GM12878 (cell line): ENCODE data around the gene NEU4. TPM values are rescaled to one million over a fixed set of nuclear protein-coding genes. Genes with fewer than 3 reads are reported as not detected.

ENCODE experiments used
- ATAC-seq: fragments of 200-7000 bp; cut with Tn5 transposase; 3 replicates; pipeline ENCODE4 v1.9.1; 2020; ENCODE audit warnings: mild to moderate bottlenecking, moderate library complexity
- BruUV-seq: library from RNA; stranded (reverse); fragments of 400-500 nt; replicated peaks from 2 replicates; lab custom pipeline; 2021; lab: Mats Ljungman, UMichigan
- CTCF ChIA-PET: fragments of 300-600 bp; sonication (Branson Sonifier 250); formaldehyde crosslinking; extraction: SDS; loops from one replicate; lab custom pipeline; 2021; ENCODE audit warnings: inconsistent platforms; lab: Yijun Ruan, JAX
- POLR2A ChIA-PET: fragments of 350-600 bp; formaldehyde crosslinking; extraction: SDS; loops from one replicate; lab custom pipeline; 2021; ENCODE audit warnings: inconsistent platforms; lab: Charles Lee
- RAD21 ChIA-PET: fragments of 300-600 bp; sonication (Branson Sonifier 250); formaldehyde crosslinking; loops from one replicate; lab custom pipeline; 2023; ENCODE audit warnings: antibody characterized with exemption; ENCODE audit not compliant: unreplicated experiment; lab: Charles Lee
- SMC1A ChIA-PET: fragments of 300-600 bp; sonication (Branson Sonifier 250); formaldehyde crosslinking; loops from one replicate; lab custom pipeline; 2023; ENCODE audit not compliant: unreplicated experiment, uncharacterized antibody; lab: Charles Lee
- DNase-seq: peaks from one replicate; pipeline ENCODE4 v3.0.0-alpha.2; 2011; ENCODE audit warnings: low read depth, low spot score
- FAIRE-seq: peaks from 3 replicates; lab custom pipeline; 2011; peaks lifted over from hg19 to GRCh38; lab: Jason Lieb, UNC
- H2AFZ ChIP-seq: 2 replicates; pipeline ENCODE4 v1.6.0; 2011; ENCODE audit warnings: low read depth, low read length, control low read depth; ENCODE audit not compliant: control insufficient read depth
- H3K27ac ChIP-seq: 2 replicates; pipeline ENCODE4 v1.5.1; 2011; ENCODE audit warnings: control low read depth; ENCODE audit not compliant: control insufficient read depth, insufficient read depth
- H3K27me3 ChIP-seq, 2 experiments: replicated peaks in 1 of 2; 2 replicates each; pipeline versions ENCODE4 v1.6.0 to v1.6.1; 2011; ENCODE audit warnings: low read length in 1 of 2; ENCODE audit not compliant: control insufficient read depth in 2 of 2, insufficient read depth in 2 of 2
- H3K36me3 ChIP-seq, 2 experiments: 2 replicates each; pipeline ENCODE4 v1.5.1; 2011; ENCODE audit warnings: low read length in 1 of 2; ENCODE audit not compliant: control insufficient read depth in 2 of 2, insufficient read depth in 2 of 2
- H3K4me1 ChIP-seq: 2 replicates; pipeline ENCODE4 v1.6.1; 2011; ENCODE audit warnings: mild to moderate bottlenecking, low read length, moderate library complexity, mixed read lengths; ENCODE audit not compliant: control insufficient read depth, insufficient read depth
- H3K4me2 ChIP-seq: 2 replicates; pipeline ENCODE4 v1.6.0; 2011; ENCODE audit warnings: control low read depth; ENCODE audit not compliant: control insufficient read depth, insufficient read depth
- H3K4me3 ChIP-seq: fragments of 200-600 bp; sonication (generic); 2 replicates; pipeline ENCODE4 v1.5.1; 2016
- H3K79me2 ChIP-seq: 2 replicates; pipeline ENCODE4 v1.6.0; 2011; ENCODE audit warnings: low read length; ENCODE audit not compliant: control insufficient read depth, insufficient read depth
- H3K9ac ChIP-seq: 2 replicates; pipeline ENCODE4 v1.8.0; 2011; ENCODE audit warnings: low read length, control low read depth, mixed read lengths; ENCODE audit not compliant: control insufficient read depth, insufficient read depth
- H3K9me3 ChIP-seq: replicated peaks from 3 replicates; pipeline ENCODE4 v1.5.1; 2011; ENCODE audit warnings: mild to moderate bottlenecking, low read length; ENCODE audit not compliant: control insufficient read depth, insufficient read depth
- H4K20me1 ChIP-seq: 2 replicates; pipeline ENCODE4 v1.6.0; 2011; ENCODE audit not compliant: control insufficient read depth, insufficient read depth
- KAT2A ChIP-seq: conservative IDR thresholded peaks from 2 replicates; pipeline ENCODE4 v1.6.1; 2011; ENCODE audit warnings: low read depth, low read length; ENCODE audit not compliant: control insufficient read depth
- NBN ChIP-seq: fragments of 450-650 bp; IDR thresholded peaks from 2 replicates; pipeline ENCODE4 v1.6.1; 2016
- NR2C2 ChIP-seq: IDR thresholded peaks from 2 replicates; pipeline ENCODE4 v1.6.1; 2011; ENCODE audit warnings: borderline replicate concordance, low read depth; ENCODE audit not compliant: control insufficient read depth, insufficient read length
- PAX8 ChIP-seq: fragments of 450-650 bp; IDR thresholded peaks from 2 replicates; pipeline ENCODE4 v1.6.1; 2017; ENCODE audit warnings: mild to moderate bottlenecking, moderate library complexity
- SUPT20H ChIP-seq: IDR thresholded peaks from 2 replicates; pipeline ENCODE4 v1.6.1; 2011; ENCODE audit warnings: low read depth, mild to moderate bottlenecking, low read length, moderate library complexity, borderline replicate concordance; ENCODE audit not compliant: control insufficient read depth
- WGBS: methylation state at CpG from one replicate; pipeline ENCODE4 v1.1.6; 2016; ENCODE audit warnings: low lambda C conversion rate; ENCODE audit not compliant: insufficient replicate concordance, insufficient coverage; ENCODE audit errors: missing lambda C conversion rate; 5-methylcytosine and 5-hydroxymethylcytosine counted together
- in situ Hi-C: fragments of 300-500 bp; cut with MboI; formaldehyde crosslinking; loops from 9 replicates; pipeline ENCODE4 v1.14.3; 2018; ENCODE audit warnings: mixed read lengths
- intact Hi-C: fragments of 100-400 bp; cut with micrococcal nuclease; formaldehyde crosslinking; loops from one replicate; pipeline ENCODE4 v1.14.2; 2022; ENCODE audit not compliant: unreplicated experiment
- polyA plus RNA-seq, 11 experiments: library from polyadenylated mRNA; depleted of rRNA in 4 of 11; unstranded in 6 of 11; stranded (reverse) in 5 of 11; fragments of >200 nt; fragmentation: Nextera tagmentation in 4 of 11; fragmentation: Illumina TruSeq in 1 of 11; extraction: Ambion mirVana in 4 of 11; extraction: Trizol in 1 of 11; gene quantifications; 1 replicate in 1 of 11; 2 replicates in 10 of 11; pipeline versions ENCODE4 v1.2.1 to v1.2.3, GENCODE V29; 2011 to 2016; ENCODE audit warnings: inconsistent platforms in 2 of 11, missing spikeins in 2 of 11, low read depth in 1 of 11
- total RNA-seq, 4 experiments: library from RNA; depleted of rRNA in 3 of 4; stranded (reverse); fragments of >200 nt in 3 of 4; fragmentation: Illumina TruSeq in 1 of 4; extraction: Trizol in 1 of 4; gene quantifications; 2 replicates each; pipeline versions ENCODE4 v1.2.1 to v1.2.3, GENCODE V29; 2013 to 2021
- TF ChIP-seq, protein P1 (sequence below), 3 experiments: IDR thresholded peaks in 2 of 3; conservative IDR thresholded peaks in 1 of 3; 2 replicates each; pipeline ENCODE4 v1.5.1; 2011; ENCODE audit warnings: low read depth in 3 of 3, low read length in 3 of 3, mild to moderate bottlenecking in 3 of 3, control low read depth in 2 of 3, moderate library complexity in 2 of 3, inconsistent platforms in 1 of 3, mixed read lengths in 1 of 3; ENCODE audit not compliant: control insufficient read depth in 2 of 3, insufficient read depth in 1 of 3; ENCODE audit errors: extremely low read depth in 1 of 3

The NEU4 gene
- total and polyA plus RNA-seq, 10 of the 15 experiments (the other 5 are each of a cell fraction or from before 2014, with no cell fraction given), result 0.01 to 0.28 (median 0.14) TPM; not detected in 5

DNA sequence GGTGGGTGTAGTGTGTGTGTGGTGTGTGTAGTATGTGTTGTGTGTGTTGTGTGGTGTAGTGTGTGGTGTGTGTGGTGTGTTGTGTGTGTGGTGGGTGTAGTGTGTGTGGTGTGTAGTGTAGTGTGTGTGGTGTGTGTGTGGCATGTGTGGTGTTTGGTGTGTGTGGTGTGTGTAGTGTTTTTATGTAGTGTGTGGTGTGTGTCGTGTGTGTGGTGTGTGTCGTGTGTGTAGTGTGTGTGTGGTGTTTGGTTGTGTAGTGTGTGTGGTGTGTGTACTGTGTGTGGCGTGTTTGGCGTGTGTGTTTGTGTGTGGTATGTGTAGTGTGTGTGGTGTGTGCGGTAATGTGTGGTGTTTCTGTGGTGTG lies 55.8 kb downstream of the NEU4 start:
- RAD21 ChIA-PET, result no interaction called here
- no peak overlapping the region for H3K9ac ChIP-seq
- peaks cover 3% of the 10 kb centered on the region; the same call in 1 of the 2 replicates for H4K20me1 ChIP-seq
- SMC1A ChIA-PET, result no interaction called here
- ATAC-seq, result no peak
- H3K27ac ChIP-seq, result no peak overlapping the region
- POLR2A ChIA-PET, result interaction anchor here (1.0 kb wide), 1 partner anchor 9 kb away, joined by 3 read pairs; no protein-coding TSS in a partner anchor
- intact Hi-C loops (no loop called here), in situ Hi-C loops (no loop called here)
- BruUV-seq, result no TSS peak
- 86% methylated on average over 5 of the region's 5 CpGs for WGBS
- CTCF ChIA-PET, result no interaction called here
- H3K4me1 ChIP-seq, result peaks cover 33% of the 10 kb centered on the region
- H3K4me2 ChIP-seq, result no peak overlapping the region
- no peaks in the 10 kb centered on the region for H3K79me2 ChIP-seq
- no peaks in the 10 kb centered on the region; the same call in 1 of the 3 replicates for H3K9me3 ChIP-seq
- H2AFZ ChIP-seq, result no peak overlapping the region
- no peak for DNase-seq
- no peaks in the 10 kb centered on the region; a peak in 1 of 4 replicates for H3K27me3 ChIP-seq
- H3K4me3 ChIP-seq, result no peak overlapping the region
- TF ChIP-seq KAT2A, result no peak
- TF ChIP-seq NR2C2, result peak; percentile 4
- no peak for TF ChIP-seq NBN
- TF ChIP-seq SUPT20H, result no peak
- TF ChIP-seq, protein P1, sequence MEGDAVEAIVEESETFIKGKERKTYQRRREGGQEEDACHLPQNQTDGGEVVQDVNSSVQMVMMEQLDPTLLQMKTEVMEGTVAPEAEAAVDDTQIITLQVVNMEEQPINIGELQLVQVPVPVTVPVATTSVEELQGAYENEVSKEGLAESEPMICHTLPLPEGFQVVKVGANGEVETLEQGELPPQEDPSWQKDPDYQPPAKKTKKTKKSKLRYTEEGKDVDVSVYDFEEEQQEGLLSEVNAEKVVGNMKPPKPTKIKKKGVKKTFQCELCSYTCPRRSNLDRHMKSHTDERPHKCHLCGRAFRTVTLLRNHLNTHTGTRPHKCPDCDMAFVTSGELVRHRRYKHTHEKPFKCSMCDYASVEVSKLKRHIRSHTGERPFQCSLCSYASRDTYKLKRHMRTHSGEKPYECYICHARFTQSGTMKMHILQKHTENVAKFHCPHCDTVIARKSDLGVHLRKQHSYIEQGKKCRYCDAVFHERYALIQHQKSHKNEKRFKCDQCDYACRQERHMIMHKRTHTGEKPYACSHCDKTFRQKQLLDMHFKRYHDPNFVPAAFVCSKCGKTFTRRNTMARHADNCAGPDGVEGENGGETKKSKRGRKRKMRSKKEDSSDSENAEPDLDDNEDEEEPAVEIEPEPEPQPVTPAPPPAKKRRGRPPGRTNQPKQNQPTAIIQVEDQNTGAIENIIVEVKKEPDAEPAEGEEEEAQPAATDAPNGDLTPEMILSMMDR (IDR thresholded peaks at IDR 0.05 in 2 of 3, conservative IDR thresholded peaks at IDR 0.05 in 1 of 3; ENCODE audit: control insufficient read depth in 2 of 3, extremely low read depth in 1 of 3, insufficient read depth in 1 of 3, low read depth in 3 of 3, low read length in 3 of 3), result no peak
- TF ChIP-seq PAX8, result no peak
- no peaks in the 10 kb centered on the region for H3K36me3 ChIP-seq
- FAIRE-seq, result no peak
